ENCODE results near the gene CCR9.
A peak's percentile ranks its signal among the peaks of the same experiment; 100 is the strongest.

Gene CCR9

DNA sequence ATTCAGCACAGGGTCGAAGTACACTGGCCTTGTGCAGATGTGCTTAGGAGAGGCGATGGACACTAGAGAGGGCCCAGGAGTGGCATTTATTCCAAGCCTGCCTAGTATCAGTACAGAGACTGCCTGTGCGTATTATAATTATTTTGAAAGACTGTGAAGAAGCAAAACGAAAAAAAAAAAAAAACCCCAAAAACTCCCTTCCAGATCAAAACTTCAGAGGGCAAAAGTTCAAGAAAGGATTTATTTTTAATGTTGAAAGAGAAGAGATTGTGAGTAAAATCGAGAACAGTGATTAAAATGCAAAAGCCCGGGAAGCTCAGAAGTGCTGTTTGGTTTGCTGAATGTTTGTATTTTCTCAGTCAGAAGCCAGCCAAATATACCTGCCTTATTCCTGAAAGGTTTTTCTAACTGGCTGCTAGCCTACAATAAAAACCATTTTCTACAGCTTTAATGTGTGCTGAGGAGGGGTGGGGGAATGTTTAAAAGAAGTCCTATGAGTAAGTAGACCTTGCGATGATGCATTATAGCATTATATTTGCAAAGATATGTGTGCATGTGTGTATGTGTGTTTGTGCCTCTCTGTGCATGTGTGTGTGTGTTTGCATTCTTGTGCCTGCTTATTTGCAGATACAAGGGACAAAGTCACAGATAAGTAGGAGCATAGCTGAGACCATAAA lies 25.2 kb upstream of the CCR9 start:
- ChIA-PET CTCF (interaction anchor here (0.7 to 1.7 kb wide), 9 partner anchors 9 to 68 kb away, joined by 3 to 7 read pairs (median 3); no protein-coding TSS in a partner anchor), POLR2A (interaction anchor here (0.7 to 1.7 kb wide), 4 partner anchors 9 to 50 kb away, joined by 3 to 7 read pairs (median 6); partner anchors contain the start of gene LZTFL1)
- TF ChIP-seq, protein P1, sequence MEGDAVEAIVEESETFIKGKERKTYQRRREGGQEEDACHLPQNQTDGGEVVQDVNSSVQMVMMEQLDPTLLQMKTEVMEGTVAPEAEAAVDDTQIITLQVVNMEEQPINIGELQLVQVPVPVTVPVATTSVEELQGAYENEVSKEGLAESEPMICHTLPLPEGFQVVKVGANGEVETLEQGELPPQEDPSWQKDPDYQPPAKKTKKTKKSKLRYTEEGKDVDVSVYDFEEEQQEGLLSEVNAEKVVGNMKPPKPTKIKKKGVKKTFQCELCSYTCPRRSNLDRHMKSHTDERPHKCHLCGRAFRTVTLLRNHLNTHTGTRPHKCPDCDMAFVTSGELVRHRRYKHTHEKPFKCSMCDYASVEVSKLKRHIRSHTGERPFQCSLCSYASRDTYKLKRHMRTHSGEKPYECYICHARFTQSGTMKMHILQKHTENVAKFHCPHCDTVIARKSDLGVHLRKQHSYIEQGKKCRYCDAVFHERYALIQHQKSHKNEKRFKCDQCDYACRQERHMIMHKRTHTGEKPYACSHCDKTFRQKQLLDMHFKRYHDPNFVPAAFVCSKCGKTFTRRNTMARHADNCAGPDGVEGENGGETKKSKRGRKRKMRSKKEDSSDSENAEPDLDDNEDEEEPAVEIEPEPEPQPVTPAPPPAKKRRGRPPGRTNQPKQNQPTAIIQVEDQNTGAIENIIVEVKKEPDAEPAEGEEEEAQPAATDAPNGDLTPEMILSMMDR (IDR thresholded peaks at IDR 0.05; ENCODE audit: control extremely low read depth, extremely low read depth, low read depth, missing control alignments), result no peak
- DNase-seq (ENCODE audit: extremely low spot score), result peak; percentile 48

DNA sequence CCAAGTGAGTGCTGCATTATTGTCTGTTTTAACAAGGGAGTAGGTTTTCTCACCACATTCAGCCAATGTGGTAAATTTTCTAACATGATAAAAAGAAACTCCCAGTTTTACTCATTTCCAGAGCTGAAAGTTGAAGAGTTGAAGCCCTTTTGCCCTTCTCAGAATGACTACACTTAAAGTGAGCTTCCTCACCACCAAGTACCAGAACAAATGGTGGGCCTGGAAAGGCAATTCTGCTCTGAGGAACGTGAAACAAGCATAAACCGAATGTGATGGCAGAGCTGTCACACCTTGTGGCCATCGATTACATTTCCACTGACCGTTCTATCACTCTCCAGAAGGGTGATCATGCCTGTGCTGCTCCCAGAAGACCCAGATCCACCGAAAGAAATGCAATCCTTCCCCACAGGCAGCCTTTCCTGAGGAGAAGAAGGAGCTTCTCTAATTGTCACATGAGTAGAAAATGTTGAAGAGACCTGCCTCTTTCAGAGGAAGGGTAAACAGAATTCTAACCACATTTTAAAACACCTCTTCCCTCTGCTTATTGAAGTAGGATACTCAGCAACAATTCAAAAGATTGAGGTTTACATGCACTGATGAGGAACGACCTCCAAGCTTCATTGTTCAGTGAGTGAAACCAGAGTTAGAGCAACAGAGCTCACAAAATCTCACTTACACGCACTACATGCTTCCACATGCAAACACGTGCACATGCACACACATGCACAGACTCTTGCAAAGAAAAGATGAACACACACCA lies 21.4 kb upstream of the CCR9 start:
- no peak for DNase-seq (ENCODE audit: extremely low spot score)
- TF ChIP-seq, protein P1 (IDR thresholded peaks at IDR 0.05; ENCODE audit: control extremely low read depth, extremely low read depth, low read depth, missing control alignments), result no peak
- ChIA-PET POLR2A (interaction anchor here (1.4 kb wide), 1 partner anchor 10 kb away, joined by 3 read pairs; no protein-coding TSS in a partner anchor), CTCF (interaction anchor here (0.8 to 1.5 kb wide), 9 partner anchors 10 to 64 kb away, joined by 3 to 11 read pairs (median 4); partner anchors contain the start of gene LZTFL1)

DNA sequence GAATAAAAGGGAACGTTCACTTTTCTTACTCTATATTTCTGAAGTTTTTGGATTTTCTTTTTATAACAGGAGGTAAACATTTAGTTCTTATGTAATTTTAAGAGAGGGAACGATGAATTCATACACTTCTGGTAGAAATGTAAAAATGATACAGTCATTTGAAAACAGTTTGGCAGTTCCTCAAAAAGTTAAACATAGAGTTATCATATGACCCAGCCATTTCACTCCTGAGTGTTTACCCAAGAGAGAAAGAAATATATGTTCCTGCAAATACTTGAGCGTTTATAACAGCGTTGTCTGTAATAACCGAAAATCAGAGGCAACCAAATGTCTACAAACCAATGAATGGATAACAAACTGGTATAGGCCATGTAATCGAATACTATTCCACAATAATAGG lies 20.8 kb upstream of the CCR9 start:
- CTCF ChIA-PET, result interaction anchor here (0.8 to 1.5 kb wide), 6 partner anchors 11 to 64 kb away, joined by 3 to 11 read pairs (median 6); no protein-coding TSS in a partner anchor
- POLR2A ChIA-PET, result interaction anchor here (1.4 kb wide), 1 partner anchor 10 kb away, joined by 3 read pairs; no protein-coding TSS in a partner anchor
- DNase-seq (ENCODE audit: extremely low spot score), result no peak
- TF ChIP-seq, protein P1 (IDR thresholded peaks at IDR 0.05; ENCODE audit: control extremely low read depth, extremely low read depth, low read depth, missing control alignments), result no peak

DNA sequence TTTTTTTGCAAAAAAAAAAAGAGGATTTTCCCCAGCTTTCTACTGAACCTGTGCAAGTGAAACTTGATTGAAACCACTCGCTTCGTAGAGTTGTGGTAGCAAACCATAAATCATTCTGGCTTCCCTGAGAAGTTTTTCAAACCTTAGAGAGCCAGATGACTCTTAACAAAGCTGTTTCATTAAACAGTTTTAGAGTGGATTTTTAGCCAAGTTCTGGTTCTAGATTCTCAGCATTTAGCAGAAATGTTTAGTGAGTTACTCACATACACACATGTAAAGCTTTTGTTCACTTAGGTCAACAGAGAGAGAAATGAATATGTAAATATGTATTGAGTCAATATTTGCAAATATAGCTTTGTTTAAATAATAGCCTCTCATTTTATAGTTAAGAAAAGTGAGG lies 18.1 kb upstream of the CCR9 start:
- no peak for DNase-seq (ENCODE audit: extremely low spot score)
- TF ChIP-seq, protein P1 (IDR thresholded peaks at IDR 0.05; ENCODE audit: control extremely low read depth, extremely low read depth, low read depth, missing control alignments), result no peak
- CTCF ChIA-PET, result interaction anchor here (0.6 to 2.4 kb wide), 12 partner anchors 8 to 211 kb away, joined by 3 to 8 read pairs (median 4); partner anchors contain the start of gene CCR9
- POLR2A ChIA-PET, result interaction anchor here (0.7 kb wide), 1 partner anchor 1913 kb away, joined by 4 read pairs; no protein-coding TSS in a partner anchor

DNA sequence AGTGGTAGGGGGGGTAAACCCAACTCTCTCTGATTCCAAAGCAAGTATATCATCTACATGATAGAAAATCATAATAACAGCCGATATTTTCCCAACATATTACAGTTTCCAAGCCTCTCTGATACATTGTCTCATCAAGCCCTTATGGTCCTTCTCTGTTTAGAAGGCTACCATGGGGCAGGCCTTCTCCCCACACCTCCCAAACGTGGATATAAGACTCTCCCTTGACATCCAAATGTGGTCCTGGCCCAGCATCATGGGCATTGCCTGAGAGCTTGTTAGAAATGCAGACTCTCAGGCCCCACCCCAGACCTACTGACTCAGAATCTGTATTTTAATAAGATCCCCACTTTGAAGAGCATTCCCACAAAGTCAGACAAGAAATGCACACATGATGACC lies 17.7 kb upstream of the CCR9 start:
- ChIA-PET CTCF (interaction anchor here (0.7 to 1.8 kb wide), 10 partner anchors 13 to 212 kb away, joined by 3 to 5 read pairs (median 4); partner anchors contain the start of gene CCR9), POLR2A (no interaction called here)
- no peak for DNase-seq (ENCODE audit: extremely low spot score)
- TF ChIP-seq, protein P1 (IDR thresholded peaks at IDR 0.05; ENCODE audit: control extremely low read depth, extremely low read depth, low read depth, missing control alignments), result no peak

DNA sequence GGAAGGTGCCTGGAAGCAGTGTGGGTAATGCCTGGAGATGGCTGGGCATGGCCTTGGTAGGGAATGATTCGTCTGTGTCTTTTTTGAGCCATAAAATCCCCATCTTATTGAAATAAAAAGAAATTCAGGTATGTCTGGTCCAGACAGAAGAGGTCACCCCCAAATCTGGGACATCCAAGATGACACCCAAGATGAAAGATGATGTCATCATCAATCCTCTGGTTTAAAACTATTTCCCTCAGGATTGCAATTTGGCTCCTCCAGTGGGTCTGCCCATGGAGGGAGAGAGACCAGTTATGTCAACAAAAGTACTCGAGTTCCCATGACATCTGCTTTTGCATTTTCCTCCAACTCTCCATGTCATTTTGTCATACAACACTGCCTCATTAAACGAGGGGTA lies 16.7 kb upstream of the CCR9 start:
- ChIA-PET CTCF (no interaction called here), POLR2A (interaction anchor here (0.5 kb wide), 1 partner anchor 8 kb away, joined by 7 read pairs; no protein-coding TSS in a partner anchor)
- DNase-seq (ENCODE audit: extremely low spot score), result no peak
- TF ChIP-seq, protein P1 (IDR thresholded peaks at IDR 0.05; ENCODE audit: control extremely low read depth, extremely low read depth, low read depth, missing control alignments), result no peak

Data from GM10248 (cell line).